Stimulated activated CD8-positive, alpha-beta memory T cell treated with anti-CD3 and anti-CD28 coated beads, Interleukin-12 subunit alpha, Interleukin-12 subunit beta, amount 100 ng/mL, for 1 hour (primary cell): ENCODE results near the gene FAM20B.
"Not testable (repeated sequence)": the region's sequence is repeated elsewhere in the genome, so short reads cannot be mapped to it uniquely, and the experiment has no call there.

Source experiments
- DNase-seq: peaks from one replicate; pipeline ENCODE4 v3.0.0-alpha.2; 2020; ENCODE audit warnings: low read depth

FAM20B gene, protein sequence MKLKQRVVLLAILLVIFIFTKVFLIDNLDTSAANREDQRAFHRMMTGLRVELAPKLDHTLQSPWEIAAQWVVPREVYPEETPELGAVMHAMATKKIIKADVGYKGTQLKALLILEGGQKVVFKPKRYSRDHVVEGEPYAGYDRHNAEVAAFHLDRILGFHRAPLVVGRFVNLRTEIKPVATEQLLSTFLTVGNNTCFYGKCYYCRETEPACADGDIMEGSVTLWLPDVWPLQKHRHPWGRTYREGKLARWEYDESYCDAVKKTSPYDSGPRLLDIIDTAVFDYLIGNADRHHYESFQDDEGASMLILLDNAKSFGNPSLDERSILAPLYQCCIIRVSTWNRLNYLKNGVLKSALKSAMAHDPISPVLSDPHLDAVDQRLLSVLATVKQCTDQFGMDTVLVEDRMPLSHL

GRCh38 chr1:179025125-179025974, at the start of gene FAM20B:
TSS of gene FAM20B (plus strand) at chr1:179025894. CDS start at chr1:179043848, 17,954 bp downstream.
- DNase-seq = peak; percentile 84

GRCh38 chr1:178976541-178976940, 49.2 kb upstream of the FAM20B start:
- DNase-seq = no peak

GRCh38 chr1:178986204-178986603, 39.5 kb upstream of the FAM20B start:
- no peak for DNase-seq

DNA sequence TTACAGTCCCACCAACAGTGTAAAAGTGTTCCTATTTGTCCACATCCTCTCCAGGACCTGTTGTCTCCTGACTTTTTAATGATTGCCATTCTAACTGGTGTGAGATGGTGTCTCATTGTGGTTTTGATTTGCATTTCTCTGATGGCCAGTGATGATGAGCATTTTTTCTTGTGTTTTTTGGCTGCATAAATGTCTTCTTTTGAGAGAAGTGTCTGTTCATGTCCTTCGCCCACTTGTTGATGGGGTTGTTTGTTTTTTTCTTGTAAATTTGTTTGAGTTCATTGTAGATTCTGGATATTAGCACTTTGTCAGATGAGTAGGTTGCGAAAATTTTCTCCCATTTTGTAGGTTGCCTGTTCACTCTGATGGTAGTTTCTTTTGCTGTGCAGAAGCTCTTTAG, 37.5 kb upstream of the FAM20B start:
- DNase-seq = not testable (repeated sequence)

- no peak for DNase-seq
Observed at GRCh38 chr1:178993559-178993958, 32.1 kb upstream of the FAM20B start.

DNA sequence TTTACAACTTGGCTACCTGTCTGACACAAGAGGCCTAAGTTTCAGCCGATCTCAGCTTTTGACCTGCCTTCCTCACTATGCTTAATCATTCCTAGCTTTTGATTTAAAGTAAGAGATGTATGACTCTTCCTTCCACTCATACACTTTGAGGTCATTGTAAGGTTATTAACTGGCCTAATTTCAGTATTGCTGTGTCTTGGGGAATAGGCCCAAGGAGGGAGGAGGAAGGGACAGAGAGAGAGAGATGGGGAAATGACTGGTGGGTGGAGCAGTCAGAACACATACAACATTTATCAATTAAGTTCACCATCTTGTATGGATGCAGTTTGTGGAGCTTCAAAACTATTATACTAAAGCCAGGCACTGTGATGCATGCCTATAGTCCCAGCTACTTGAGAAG, 28.3 kb upstream of the FAM20B start:
- no peak for DNase-seq

DNA sequence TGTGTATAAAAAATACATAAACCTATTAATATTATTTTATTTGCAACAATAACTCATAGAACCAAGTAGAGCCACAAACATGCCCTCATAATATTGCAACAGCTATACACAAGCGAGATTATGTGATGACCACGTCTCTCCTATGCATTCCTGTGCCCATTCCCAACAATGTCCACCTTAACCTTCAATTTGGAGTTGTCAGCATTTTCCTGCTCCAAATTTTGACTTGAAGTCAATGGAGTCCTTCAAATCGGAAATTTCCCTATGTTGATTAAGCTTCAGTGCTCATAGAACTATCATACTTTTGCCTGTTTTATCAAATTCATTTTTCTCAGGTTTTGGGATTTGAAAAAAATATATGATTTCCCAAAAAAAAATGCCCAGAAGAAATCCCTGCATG, 27.4 kb upstream of the FAM20B start:
- DNase-seq = no peak

GRCh38 chr1:178999061-178999460, 26.6 kb upstream of the FAM20B start:
- no peak for DNase-seq

- DNase-seq = no peak
Observed at GRCh38 chr1:179001451-179001850, 24.2 kb upstream of the FAM20B start.

DNA sequence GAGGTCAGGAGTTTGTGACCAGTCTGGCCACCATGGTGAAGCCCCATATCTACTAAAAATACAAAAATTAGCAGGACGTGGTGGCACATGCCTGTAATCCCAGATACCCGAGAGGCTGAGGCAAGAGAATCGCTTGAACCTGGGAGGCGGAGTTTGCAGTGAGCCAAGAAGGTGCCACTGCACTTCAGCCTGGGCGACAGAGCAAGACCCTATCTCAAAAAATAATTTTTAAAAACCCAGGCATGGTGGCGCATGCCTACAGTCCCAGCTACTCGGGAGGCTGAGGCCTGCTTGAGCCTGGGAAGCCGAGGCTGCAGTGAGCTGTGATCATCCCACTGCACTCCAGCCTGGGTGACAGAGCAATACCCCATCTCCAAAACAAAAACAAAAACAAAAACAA, 23.6 kb upstream of the FAM20B start:
- DNase-seq = not testable (repeated sequence)

- peak; percentile 49 for DNase-seq
Observed at GRCh38 chr1:179002552-179003345, 22.9 kb upstream of the FAM20B start.

DNA sequence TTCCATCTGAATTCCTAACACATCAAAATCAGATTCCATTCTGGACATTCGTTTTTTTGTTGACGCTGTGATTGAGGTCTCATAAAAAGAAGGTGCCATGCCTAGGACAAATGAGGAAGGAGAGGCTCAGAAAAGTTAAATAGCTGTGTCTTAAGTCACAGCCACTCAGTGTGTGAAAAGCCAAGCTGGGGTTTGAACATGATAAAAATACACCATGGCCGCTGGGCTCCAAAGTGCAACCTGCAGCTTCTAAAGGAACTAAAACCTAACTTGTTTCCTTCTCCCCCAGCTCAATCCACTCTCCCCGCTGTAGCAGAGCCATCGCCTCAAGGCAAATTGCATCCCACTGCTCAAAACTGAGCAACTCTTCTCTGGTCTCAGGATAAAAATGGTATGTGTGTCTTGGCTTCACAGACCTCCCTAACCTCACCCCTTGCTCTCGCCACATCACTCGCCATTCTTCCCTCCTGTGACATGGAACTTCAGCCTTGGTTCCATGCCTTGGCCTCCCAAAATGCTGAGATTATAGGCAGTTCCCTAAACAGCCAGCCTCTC, 22.1 kb upstream of the FAM20B start:
- no peak for DNase-seq

DNA sequence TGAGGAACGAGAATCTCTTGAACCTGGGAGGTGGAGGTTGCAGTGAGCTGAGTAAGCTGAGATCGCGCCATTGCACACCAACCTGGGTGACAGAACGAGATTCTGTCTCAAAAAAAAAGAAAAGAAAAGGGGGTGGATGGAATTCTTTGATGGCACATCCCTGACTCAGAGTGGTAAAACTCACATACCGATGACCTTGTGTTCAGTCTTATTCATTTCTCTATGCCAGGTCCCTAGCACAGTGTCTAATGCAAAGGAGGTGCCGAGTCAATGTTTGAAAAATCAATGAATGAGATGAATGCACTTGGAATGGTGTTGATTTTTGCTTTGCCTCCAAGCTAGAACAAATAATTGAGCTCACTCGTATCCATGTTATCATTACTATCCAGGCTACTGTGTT, 18.5 kb upstream of the FAM20B start:
- DNase-seq = no peak

DNA sequence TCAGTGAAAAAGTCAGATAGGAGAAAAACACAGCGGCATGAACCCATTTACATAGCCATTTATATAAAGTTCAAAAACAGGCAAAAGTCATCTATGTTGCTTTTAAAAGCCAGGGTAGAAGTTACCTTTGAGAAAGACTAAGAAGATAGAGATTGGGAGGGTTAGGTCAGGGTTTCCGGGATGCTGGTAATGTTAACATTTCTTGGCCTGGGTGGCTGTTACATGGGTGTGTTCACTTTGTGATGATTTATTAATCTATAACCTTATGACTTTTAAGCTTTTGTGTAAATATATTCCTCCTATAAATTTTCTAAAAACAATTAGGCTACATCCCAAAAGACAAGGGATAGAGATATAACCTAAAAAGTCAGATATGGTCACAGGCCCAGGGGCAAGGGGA, 15.0 kb upstream of the FAM20B start:
- DNase-seq = no peak

DNA sequence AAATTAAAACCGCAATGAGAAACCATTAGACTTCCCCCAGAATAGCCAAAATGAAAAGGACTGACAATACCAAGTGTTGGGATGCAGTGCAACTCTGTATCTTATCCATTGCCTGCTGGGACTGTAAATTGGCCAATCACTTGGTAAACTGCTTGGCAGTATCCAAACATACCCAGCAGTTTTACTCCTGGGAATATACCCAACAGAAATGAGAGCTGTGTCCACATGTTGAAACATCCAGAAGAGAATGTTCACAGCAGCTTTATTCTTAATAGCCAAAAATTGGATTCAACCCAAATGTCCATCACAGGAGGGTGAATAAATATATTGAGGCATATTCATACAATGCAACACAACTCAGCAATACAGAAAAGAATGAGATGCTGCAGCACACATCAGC, 13.7 kb upstream of the FAM20B start:
- no peak for DNase-seq

GRCh38 chr1:179014123-179014522, 11.6 kb upstream of the FAM20B start:
- DNase-seq = no peak

GRCh38 chr1:179015396-179015795, 10.3 kb upstream of the FAM20B start:
- no peak for DNase-seq

DNA sequence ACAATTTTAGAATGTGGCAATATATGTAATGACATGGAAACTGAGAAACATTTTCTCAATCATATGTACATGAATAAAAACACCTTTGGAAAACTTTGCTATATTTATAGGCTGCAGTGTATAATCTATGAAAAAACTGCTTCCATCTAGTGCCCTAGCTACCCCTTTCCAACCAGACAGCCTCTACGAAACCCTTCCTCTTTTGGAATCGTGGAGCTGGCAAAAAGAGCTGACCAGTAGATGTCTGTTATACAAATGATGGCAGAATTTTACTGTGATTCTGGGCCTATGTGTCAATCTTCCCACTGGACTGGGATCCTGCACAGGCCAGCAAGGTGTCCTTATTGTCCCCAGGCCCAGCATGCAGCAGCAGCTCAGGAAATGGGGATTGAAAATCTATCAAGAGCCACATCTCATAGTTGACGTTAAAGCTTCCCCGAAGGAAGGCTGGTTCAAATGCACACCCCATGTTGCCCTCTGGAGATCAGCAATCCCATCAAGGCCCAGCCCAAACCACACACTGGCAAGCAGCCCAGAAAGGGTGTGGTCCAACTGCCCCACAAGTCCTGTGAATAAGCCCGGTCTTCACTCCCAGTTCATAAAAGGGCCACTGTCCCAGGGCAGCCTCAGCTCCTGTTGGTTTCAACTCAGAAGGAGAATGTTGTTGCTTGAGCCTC, 8.8 kb upstream of the FAM20B start:
- no peak for DNase-seq

DNA sequence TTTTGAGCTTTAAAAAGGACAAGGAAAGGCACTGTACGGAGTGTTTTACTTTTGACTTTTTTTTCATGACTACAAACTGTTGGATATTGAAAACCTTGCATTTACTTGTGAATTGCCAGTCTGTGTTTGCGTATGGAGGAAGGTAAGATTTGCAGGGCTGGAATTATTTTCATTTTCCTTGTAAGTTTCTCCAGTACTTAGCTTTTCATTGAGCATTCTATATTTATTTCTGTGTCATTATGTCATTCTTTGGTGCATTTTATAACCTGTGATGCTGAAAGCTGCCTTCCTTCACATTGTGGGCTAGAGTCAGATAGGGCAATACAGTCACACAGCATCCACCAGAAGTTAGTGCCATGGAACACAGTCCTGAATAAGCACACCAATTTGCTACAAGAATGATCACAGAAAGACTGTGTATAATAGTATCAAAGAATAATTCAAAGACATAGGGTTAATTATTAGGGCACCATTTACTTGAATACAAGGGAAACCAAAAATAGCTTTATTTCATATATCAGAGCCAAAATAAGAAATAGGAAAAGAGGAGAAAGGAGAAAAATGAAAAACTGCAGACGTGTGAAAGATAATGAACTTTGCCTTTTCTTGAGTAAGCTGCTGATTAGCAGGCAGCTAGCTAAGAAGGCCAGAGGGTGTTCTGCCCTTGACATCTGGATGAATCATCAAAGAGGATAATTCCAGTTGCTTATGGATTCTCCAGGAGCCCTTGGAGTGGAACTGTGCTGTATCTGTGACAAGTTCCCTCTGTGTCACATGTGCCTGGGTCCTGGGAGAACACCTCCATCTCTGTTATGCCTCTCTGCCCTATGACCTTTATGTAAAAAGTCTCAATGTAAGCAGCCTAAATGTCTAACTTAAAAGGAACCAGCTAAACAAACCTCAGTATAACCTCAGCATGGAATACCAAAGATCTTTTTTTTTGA, 8.0 kb upstream of the FAM20B start:
- no peak for DNase-seq

DNA sequence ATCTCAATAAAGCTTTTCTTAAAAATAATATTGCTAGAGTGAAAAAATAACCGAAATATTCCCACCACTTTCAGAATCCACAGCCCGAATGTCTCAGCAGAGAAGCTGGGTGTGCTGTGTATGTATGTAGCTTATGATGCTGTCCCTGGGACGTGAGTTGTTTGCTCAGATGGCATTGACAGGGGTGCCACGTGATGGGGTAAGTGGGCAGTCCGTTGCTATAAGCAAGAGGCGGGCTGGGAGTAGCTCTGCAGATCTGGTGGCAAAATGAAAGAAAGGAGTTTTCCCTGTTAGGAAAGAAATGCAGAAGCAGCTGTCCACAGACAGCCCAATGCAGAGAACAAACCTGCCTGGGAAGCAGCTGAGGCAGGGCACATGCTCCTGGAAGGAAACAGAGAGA, 3.8 kb upstream of the FAM20B start:
- DNase-seq = no peak
